HepG2 (cell line): ENCODE measurements around the gene UBE2G2. TPM values are rescaled to one million over a fixed set of nuclear protein-coding genes. Genes with fewer than 3 reads are reported as not detected.
A peak's percentile ranks its signal among the peaks of the same experiment; 100 is the strongest.

ENCODE experiments used
- DMTF1 ChIP-seq: sonication (generic); formaldehyde crosslinking; IDR thresholded peaks from 2 replicates; pipeline ENCODE4 v1.4.0; 2020; ENCODE audit warnings: mild to moderate bottlenecking, missing genetic modification reagents
- HNF4A ChIP-seq: sonication (generic); formaldehyde crosslinking; IDR thresholded peaks from 2 replicates; pipeline ENCODE4 v1.4.0; 2020; ENCODE audit warnings: missing genetic modification reagents
- LBX2 ChIP-seq: sonication (generic); formaldehyde crosslinking; IDR thresholded peaks from 2 replicates; pipeline ENCODE4 v1.5.0; 2020; ENCODE audit warnings: missing genetic modification reagents, mild to moderate bottlenecking, borderline replicate concordance
- LCORL ChIP-seq, 2 experiments: fragments of 450-650 bp in 1 of 2; sonication (generic) in 1 of 2; formaldehyde crosslinking in 1 of 2; IDR thresholded peaks; 2 replicates each; pipeline versions ENCODE4 v1.5.0 to v1.6.1; 2017 to 2020; ENCODE audit warnings: antibody characterized with exemption in 1 of 2, missing genetic modification reagents in 1 of 2
- MAFF ChIP-seq: IDR thresholded peaks from 2 replicates; pipeline ENCODE4 v1.6.1; 2011; ENCODE audit warnings: low read depth, low read length, improper control_type of control experiment
- MLX ChIP-seq: IDR thresholded peaks from 2 replicates; pipeline ENCODE4 v1.6.1; 2016
- MTA1 ChIP-seq: sonication (generic); formaldehyde crosslinking; IDR thresholded peaks from 2 replicates; pipeline ENCODE4 v1.4.0; 2020; ENCODE audit warnings: missing genetic modification reagents, mild to moderate bottlenecking, borderline replicate concordance
- NCOR1 ChIP-seq: fragments of 200-600 bp; sonication (generic); IDR thresholded peaks from 2 replicates; pipeline ENCODE4 v1.7.0; 2017; ENCODE audit warnings: antibody characterized with exemption, low read length, borderline replicate concordance
- NFE2 ChIP-seq: sonication (generic); formaldehyde crosslinking; IDR thresholded peaks from 2 replicates; pipeline ENCODE4 v1.4.0; 2020; ENCODE audit warnings: missing genetic modification reagents
- SKI ChIP-seq: fragments of 450-650 bp; IDR thresholded peaks from one replicate; pipeline ENCODE4 v1.6.1; 2018; ENCODE audit warnings: mild to moderate bottlenecking; ENCODE audit not compliant: partially characterized antibody
- UBTF ChIP-seq: sonication (generic); formaldehyde crosslinking; IDR thresholded peaks from 2 replicates; pipeline ENCODE4 v1.4.0; 2020; ENCODE audit warnings: mild to moderate bottlenecking, missing genetic modification reagents
- ZIK1 ChIP-seq: sonication (generic); formaldehyde crosslinking; IDR thresholded peaks from 2 replicates; pipeline ENCODE4 v1.5.0; 2020; ENCODE audit warnings: mild to moderate bottlenecking, low read depth, missing genetic modification reagents, borderline replicate concordance
- ZMYM2 ChIP-seq: sonication (generic); formaldehyde crosslinking; IDR thresholded peaks from 2 replicates; pipeline ENCODE4 v1.8.0; 2022; ENCODE audit warnings: mild to moderate bottlenecking, missing genetic modification reagents
- ZNF160 ChIP-seq: sonication (generic); formaldehyde crosslinking; IDR thresholded peaks from 2 replicates; pipeline ENCODE4 v1.8.0; 2022; ENCODE audit warnings: mild to moderate bottlenecking, inconsistent platforms, missing genetic modification reagents
- ZNF296 ChIP-seq: sonication (generic); formaldehyde crosslinking; conservative IDR thresholded peaks from 2 replicates; pipeline ENCODE4 v1.5.0; 2020; ENCODE audit warnings: mild to moderate bottlenecking, missing genetic modification reagents
- ZNF550 ChIP-seq: sonication (generic); formaldehyde crosslinking; IDR thresholded peaks from 2 replicates; pipeline ENCODE4 v1.4.0; 2020; ENCODE audit warnings: mild to moderate bottlenecking, missing genetic modification reagents, borderline replicate concordance
- ZNF75D ChIP-seq: sonication (generic); formaldehyde crosslinking; IDR thresholded peaks from 2 replicates; pipeline ENCODE4 v1.8.1; 2023; ENCODE audit warnings: missing genetic modification reagents, mild to moderate bottlenecking, borderline replicate concordance
- ZNF777 ChIP-seq: sonication (generic); formaldehyde crosslinking; IDR thresholded peaks from 2 replicates; pipeline ENCODE4 v1.4.0; 2020; ENCODE audit warnings: missing genetic modification reagents
- ZNF788 ChIP-seq: sonication (generic); formaldehyde crosslinking; IDR thresholded peaks from 2 replicates; pipeline ENCODE4 v1.5.0; 2020; ENCODE audit warnings: mild to moderate bottlenecking, missing genetic modification reagents, borderline replicate concordance
- ZNF850 ChIP-seq: sonication (generic); formaldehyde crosslinking; conservative IDR thresholded peaks from 2 replicates; pipeline ENCODE4 v1.9.0; 2021; ENCODE audit warnings: mild to moderate bottlenecking, missing genetic modification reagents
- polyA plus RNA-seq, 8 experiments: library from polyadenylated mRNA; depleted of rRNA in 3 of 8; stranded (reverse) in 7 of 8; unstranded in 1 of 8; fragments of >200 nt; fragmentation: Illumina TruSeq in 4 of 8; extraction: Trizol in 4 of 8; gene quantifications; 2 replicates each; pipeline versions ENCODE4 v1.2.1 to v1.2.3, GENCODE V29; 2011 to 2016; ENCODE audit warnings: low read depth in 4 of 8, missing spikeins in 1 of 8, mixed read lengths in 1 of 8; ENCODE audit not compliant: insufficient read depth in 1 of 8
- total RNA-seq, 5 experiments: library from RNA; depleted of rRNA; stranded (reverse); fragments of >200 nt; fragmentation: Illumina TruSeq; extraction: Trizol; gene quantifications; 2 replicates each; pipeline ENCODE4 v1.2.3, GENCODE V29; 2016; ENCODE audit warnings: low read depth in 1 of 5
- TF ChIP-seq, protein P1 (sequence below): sonication (generic); formaldehyde crosslinking; IDR thresholded peaks from 2 replicates; pipeline ENCODE4 v1.5.1; 2020; ENCODE audit warnings: mild to moderate bottlenecking, missing genetic modification reagents, moderate library complexity

UBE2G2 gene
- total and polyA plus RNA-seq, 2 of the 13 experiments (the other 11 are each of a cell fraction or from before 2014, with no cell fraction given) = 55.4 to 92.0 TPM

DNA sequence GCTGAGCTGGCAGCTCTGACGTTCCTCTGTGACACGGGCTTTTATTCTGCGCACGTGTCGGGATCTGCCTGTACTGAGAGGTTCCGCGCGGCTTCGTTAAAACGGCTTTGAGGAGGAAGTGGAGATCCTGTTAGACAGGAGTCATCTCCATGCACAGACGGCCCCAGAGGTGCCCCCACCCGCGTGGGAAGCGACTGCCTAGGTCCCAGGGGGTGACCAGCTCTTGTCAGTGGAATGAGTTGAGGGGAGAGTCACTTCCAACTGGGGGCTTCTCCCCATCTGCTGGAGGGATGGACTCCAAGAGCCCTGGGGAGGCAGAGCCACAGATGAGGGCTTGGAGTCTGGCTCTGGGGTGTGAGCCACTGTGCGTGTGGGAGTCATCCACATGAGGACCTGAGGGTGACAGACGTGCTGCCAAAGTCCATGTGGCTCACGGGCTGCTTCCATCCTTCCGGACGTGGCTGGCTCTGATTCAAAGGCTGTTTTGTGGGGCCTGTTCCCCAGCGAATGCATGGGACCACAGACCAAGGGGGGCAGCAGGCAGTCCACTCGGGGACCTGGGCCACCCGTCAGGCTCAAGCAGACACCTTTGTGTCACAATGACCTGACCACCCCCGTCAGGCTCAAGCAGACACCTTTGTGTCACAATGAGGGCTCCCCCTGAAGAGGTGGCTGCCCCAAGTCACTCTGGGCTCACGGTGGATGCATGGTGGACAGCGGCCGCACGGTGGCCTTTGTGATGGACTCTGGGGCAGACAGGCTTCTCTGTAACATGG is 45.1 kb upstream of the UBE2G2 start (continued):
- TF ChIP-seq ZMYM2 (CRISPR knock-in tag) (no peak), NCOR1 (no peak), MAFF (no peak), LBX2 (no peak), ZNF550 (CRISPR knock-in tag) (no peak), ZNF777 (CRISPR knock-in tag) (no peak), ZNF850 (CRISPR knock-in tag) (no peak), UBTF (CRISPR knock-in tag) (peak; percentile 10; the same call in 1 of the 2 replicates), ZNF788 (CRISPR knock-in tag) (peak; percentile 64; the same call in 1 of the 2 replicates), LCORL (IDR thresholded peaks at IDR 0.05) (no peak), LCORL (CRISPR knock-in tag; IDR thresholded peaks at IDR 0.05) (peak; percentile 78), MTA1 (CRISPR knock-in tag) (0 out of 2 replicates have a peak, but pooled peaks have one; percentile 19), ZIK1 (CRISPR knock-in tag) (no peak), ZNF75D (CRISPR knock-in tag) (no peak), NFE2 (CRISPR knock-in tag) (no peak), DMTF1 (CRISPR knock-in tag) (no peak), SKI (no peak), ZNF296 (0 out of 2 replicates have a peak, but pooled peaks have one; percentile 42), ZNF160 (no peak), MLX (CRISPR knock-in tag) (0 out of 2 replicates have a peak, but pooled peaks have one; percentile 27), HNF4A (peak; percentile 65)
- TF ChIP-seq, protein P1, sequence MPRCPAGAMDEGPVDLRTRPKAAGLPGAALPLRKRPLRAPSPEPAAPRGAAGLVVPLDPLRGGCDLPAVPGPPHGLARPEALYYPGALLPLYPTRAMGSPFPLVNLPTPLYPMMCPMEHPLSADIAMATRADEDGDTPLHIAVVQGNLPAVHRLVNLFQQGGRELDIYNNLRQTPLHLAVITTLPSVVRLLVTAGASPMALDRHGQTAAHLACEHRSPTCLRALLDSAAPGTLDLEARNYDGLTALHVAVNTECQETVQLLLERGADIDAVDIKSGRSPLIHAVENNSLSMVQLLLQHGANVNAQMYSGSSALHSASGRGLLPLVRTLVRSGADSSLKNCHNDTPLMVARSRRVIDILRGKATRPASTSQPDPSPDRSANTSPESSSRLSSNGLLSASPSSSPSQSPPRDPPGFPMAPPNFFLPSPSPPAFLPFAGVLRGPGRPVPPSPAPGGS (CRISPR knock-in tag) = no peak; the same call in 1 of the 2 replicates
